ENCODE data around the gene OSGEP. TPM values are rescaled to one million over a fixed set of nuclear protein-coding genes. Genes with fewer than 3 reads are reported as not detected.

Gene OSGEP
- total and polyA plus RNA-seq, 2 of the 13 experiments (the other 11 are each of a cell fraction or from before 2014, with no cell fraction given) = 39.7 to 41.1 TPM

DNA sequence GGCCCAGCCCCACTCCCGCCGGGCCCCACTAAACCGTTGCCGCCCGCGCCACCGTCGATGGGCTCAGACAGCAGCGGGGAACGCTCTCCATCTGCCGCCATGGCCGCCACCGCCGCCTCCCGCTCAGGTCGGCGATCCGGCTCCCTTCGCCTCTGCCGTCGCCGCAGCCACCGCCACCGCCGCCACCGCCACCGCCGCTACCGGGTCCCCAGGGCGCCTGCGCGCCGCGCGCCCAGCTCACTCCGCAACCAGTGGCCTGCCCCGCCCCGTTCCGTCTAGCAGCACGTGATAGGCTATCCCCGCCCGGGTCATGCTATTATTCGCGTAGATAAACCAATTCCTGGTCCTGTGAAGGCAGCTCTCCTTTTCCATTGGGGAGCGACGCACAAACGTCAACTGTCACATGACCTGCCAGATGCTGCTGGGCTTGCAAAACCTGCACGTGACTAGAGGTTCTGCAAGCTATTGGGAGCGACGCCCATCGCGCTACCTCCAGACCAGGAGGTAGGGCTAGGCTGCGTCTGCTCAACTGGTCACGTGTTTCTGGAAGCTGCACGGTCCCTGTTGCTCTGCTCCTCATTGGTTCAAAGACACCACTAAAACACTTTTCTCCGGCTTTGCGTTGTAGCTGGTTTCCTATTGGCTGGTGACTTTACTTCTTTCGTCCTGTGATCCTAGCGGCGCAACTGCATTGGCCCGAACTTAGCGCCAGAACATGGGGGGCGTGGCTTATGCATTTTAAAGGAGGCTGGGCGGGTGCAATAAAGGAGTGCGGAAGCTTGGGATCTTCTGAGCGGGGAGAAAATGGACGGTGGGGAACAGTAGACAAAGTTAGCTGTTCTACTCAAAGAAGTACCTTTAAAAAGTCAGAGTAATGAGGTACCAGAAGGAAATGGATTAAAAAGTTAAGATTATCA, 6.9 kb upstream of the OSGEP start, which contains the start of gene PIP4P1 (continued):
- TF ChIP-seq, protein P1, sequence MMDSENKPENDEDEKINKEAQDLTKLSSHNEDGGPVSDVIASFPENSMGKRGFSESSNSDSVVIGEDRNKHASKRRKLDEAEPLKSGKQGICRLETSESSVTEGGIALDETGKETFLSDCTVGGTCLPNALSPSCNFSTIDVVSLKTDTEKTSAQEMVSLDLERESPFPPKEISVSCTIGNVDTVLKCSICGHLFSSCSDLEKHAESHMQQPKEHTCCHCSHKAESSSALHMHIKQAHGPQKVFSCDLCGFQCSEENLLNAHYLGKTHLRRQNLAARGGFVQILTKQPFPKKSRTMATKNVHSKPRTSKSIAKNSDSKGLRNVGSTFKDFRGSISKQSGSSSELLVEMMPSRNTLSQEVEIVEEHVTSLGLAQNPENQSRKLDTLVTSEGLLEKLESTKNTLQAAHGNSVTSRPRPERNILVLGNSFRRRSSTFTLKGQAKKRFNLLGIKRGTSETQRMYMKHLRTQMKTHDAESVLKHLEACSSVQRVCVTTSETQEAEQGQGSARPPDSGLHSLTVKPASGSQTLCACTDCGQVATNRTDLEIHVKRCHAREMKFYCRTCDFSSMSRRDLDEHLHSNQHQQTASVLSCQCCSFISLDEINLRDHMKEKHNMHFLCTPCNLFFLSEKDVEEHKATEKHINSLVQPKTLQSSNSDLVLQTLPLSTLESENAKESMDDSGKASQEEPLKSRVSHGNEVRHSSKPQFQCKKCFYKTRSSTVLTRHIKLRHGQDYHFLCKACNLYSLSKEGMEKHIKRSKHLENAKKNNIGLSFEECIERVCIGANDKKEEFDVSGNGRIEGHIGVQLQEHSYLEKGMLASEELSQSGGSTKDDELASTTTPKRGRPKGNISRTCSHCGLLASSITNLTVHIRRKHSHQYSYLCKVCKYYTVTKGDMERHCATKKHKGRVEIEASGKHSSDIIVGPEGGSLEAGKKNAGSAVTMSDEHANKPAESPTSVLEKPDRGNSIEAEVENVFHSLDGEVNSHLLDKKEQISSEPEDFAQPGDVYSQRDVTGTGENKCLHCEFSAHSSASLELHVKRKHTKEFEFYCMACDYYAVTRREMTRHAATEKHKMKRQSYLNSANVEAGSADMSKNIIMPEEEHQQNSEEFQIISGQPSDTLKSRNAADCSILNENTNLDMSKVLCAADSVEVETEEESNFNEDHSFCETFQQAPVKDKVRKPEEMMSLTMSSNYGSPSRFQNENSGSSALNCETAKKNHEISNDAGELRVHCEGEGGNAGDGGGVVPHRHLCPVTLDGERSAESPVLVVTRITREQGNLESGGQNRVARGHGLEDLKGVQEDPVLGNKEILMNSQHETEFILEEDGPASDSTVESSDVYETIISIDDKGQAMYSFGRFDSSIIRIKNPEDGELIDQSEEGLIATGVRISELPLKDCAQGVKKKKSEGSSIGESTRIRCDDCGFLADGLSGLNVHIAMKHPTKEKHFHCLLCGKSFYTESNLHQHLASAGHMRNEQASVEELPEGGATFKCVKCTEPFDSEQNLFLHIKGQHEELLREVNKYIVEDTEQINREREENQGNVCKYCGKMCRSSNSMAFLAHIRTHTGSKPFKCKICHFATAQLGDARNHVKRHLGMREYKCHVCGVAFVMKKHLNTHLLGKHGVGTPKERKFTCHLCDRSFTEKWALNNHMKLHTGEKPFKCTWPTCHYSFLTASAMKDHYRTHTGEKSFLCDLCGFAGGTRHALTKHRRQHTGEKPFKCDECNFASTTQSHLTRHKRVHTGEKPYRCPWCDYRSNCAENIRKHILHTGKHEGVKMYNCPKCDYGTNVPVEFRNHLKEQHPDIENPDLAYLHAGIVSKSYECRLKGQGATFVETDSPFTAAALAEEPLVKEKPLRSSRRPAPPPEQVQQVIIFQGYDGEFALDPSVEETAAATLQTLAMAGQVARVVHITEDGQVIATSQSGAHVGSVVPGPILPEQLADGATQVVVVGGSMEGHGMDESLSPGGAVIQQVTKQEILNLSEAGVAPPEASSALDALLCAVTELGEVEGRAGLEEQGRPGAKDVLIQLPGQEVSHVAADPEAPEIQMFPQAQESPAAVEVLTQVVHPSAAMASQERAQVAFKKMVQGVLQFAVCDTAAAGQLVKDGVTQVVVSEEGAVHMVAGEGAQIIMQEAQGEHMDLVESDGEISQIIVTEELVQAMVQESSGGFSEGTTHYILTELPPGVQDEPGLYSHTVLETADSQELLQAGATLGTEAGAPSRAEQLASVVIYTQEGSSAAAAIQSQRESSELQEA (CRISPR knock-in tag; IDR thresholded peaks at IDR 0.05; ENCODE audit: not compliant biosample characterization) = peak; percentile 71
- TF ChIP-seq MIER3 (CRISPR knock-in tag; IDR thresholded peaks at IDR 0.05; ENCODE audit: borderline replicate concordance) = peak; percentile 90
- TF ChIP-seq NR2F1 (CRISPR knock-in tag; IDR thresholded peaks at IDR 0.05) = no peak
- peak; percentile 96 for TF ChIP-seq DR1 (CRISPR knock-in tag; IDR thresholded peaks at IDR 0.05)
- no peak for TF ChIP-seq GTF3A (CRISPR knock-in tag; conservative IDR thresholded peaks at IDR 0.05)
- no peak for TF ChIP-seq SATB2 (CRISPR knock-in tag; IDR thresholded peaks at IDR 0.05)
- TF ChIP-seq NR2F2 (IDR thresholded peaks at IDR 0.05; ENCODE audit: borderline replicate concordance, low read depth) = no peak; the same call in 1 of the 2 replicates
- TF ChIP-seq TFDP2 (CRISPR knock-in tag; IDR thresholded peaks at IDR 0.05) = peak; percentile 96
- TF ChIP-seq, protein P2, sequence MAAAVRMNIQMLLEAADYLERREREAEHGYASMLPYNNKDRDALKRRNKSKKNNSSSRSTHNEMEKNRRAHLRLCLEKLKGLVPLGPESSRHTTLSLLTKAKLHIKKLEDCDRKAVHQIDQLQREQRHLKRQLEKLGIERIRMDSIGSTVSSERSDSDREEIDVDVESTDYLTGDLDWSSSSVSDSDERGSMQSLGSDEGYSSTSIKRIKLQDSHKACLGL (CRISPR knock-in tag; IDR thresholded peaks at IDR 0.05) = peak; percentile 89
- peak; percentile 88 for TF ChIP-seq IKZF4 (CRISPR knock-in tag; IDR thresholded peaks at IDR 0.05; ENCODE audit: borderline replicate concordance, low read depth, not compliant biosample characterization)
- TF ChIP-seq, protein P3, sequence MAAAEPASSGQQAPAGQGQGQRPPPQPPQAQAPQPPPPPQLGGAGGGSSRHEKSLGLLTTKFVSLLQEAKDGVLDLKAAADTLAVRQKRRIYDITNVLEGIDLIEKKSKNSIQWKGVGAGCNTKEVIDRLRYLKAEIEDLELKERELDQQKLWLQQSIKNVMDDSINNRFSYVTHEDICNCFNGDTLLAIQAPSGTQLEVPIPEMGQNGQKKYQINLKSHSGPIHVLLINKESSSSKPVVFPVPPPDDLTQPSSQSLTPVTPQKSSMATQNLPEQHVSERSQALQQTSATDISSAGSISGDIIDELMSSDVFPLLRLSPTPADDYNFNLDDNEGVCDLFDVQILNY (CRISPR knock-in tag; conservative IDR thresholded peaks at IDR 0.05) = peak; percentile 89
- peak; percentile 90 for TF ChIP-seq ATF7-NPFF (CRISPR knock-in tag; IDR thresholded peaks at IDR 0.05; ENCODE audit: low read depth)
- TF ChIP-seq ZNF101 (CRISPR knock-in tag; IDR thresholded peaks at IDR 0.05; ENCODE audit: borderline replicate concordance, low read depth) = peak; percentile 83; the same call in 1 of the 2 replicates
- TF ChIP-seq ZNF329 (CRISPR knock-in tag; IDR thresholded peaks at IDR 0.05; ENCODE audit: low read depth) = peak; percentile 89; the same call in 1 of the 2 replicates
- no peak for TF ChIP-seq HNF4A (CRISPR knock-in tag; IDR thresholded peaks at IDR 0.05)
